DMS153 treated with DMSO at 0.1 percent for 48 hours (cell line): ENCODE data around the gene MRGPRF.
"Not testable (repeated sequence)": the region's sequence is repeated elsewhere in the genome, so short reads cannot be mapped to it uniquely, and the experiment has no call there.

Source experiments
- DNase-seq: peaks from one replicate; lab custom pipeline; 2025; ENCODE audit not compliant: unreplicated experiment; lab: John Stamatoyannopoulos, UW

Gene MRGPRF

DNA sequence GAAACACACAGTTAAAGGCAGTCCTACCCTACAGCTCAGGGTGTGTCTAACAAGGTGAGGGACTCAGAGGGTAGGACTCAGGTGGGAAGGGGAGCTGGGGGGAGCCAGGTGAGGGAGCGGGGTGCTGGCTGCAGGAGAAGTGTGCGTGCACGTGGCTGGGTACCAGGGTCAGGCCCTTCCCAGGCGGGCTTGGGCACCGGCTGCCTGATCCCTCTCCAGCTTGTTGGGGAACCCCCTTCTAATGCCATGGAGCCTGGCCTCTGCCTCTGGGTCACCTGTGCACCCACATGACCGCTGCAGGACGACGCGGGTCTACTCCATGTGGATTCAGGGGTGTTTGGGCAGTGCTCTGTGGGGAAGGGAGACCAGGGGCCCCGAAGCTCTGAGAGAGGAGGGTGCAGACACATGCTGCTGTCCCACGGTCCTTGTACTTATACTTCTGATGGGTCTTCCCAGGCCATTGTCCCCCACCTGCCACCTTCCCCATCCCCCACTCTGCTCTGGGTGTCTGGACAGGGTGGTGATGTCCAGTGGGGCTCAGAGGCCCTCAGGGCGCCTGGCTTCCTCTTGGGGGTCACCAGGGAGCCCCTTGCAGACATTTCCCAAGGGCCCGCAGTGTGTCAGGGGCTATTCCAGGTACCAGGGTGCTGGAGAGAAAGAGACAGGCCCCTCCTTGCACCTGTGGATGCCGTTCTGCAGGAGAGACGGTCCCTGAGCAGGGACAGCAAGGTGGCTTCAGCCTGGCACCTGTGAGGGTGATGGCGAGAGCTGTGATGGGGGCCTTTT, 21.9 kb downstream of the MRGPRF start:
- DNase-seq: no peak

GRCh38 chr11:68989936-68990606, 23.0 kb downstream of the MRGPRF start:
- DNase-seq: no peak

GRCh38 chr11:68988491-68988890, 24.6 kb downstream of the MRGPRF start:
- DNase-seq: no peak

DNA sequence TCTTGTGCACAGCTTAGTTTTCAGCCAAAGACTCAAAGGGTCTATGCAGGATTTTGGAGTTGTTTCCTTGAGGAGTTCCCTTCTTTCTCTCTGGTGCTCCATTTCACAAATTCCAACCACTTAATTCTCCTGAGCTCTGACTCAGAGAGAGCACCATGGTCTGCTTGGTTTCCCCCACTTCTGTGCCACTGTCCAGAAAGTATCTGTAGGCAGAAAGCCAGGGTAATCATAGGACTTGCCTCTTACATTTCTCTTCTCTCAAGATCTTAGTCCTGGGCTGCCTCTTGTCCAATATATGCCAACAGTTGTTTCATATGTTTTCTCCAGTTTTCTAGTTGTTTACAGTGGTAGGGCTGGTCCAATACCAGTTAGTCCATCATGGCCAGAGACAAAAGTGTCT, 25.8 kb downstream of the MRGPRF start:
- no peak for DNase-seq

GRCh38 chr11:68983801-68984200, 29.2 kb downstream of the MRGPRF start:
- no peak for DNase-seq

DNA sequence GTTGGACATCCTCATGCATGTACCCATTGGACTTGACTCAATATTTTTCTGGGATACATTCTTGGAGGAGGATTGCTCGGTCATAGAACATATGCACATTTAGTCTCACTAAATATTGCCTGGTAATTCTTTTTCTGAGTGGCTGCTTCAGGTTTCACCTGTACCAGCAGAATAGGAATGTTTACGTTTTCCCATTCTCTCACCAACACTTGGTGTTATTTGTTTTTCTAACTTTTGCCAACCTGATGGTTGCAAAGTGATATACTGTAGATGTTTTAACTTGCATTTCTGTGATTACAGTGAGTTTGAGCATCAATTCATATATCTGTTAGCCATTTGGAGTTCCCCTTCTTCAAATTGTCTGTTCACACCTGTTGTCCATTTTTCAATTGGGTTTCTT, 30.9 kb downstream of the MRGPRF start:
- no peak for DNase-seq

GRCh38 chr11:68980776-68981065, 32.3 kb downstream of the MRGPRF start, which contains the start of gene MRGPRD:
Gene MRGPRD (minus strand): TSS chr11:68980986. CDS start chr11:68980986, 0 bp downstream.
- DNase-seq: no peak

GRCh38 chr11:68979931-68980775, 32.9 kb downstream of the MRGPRF start:
- DNase-seq: no peak

DNA sequence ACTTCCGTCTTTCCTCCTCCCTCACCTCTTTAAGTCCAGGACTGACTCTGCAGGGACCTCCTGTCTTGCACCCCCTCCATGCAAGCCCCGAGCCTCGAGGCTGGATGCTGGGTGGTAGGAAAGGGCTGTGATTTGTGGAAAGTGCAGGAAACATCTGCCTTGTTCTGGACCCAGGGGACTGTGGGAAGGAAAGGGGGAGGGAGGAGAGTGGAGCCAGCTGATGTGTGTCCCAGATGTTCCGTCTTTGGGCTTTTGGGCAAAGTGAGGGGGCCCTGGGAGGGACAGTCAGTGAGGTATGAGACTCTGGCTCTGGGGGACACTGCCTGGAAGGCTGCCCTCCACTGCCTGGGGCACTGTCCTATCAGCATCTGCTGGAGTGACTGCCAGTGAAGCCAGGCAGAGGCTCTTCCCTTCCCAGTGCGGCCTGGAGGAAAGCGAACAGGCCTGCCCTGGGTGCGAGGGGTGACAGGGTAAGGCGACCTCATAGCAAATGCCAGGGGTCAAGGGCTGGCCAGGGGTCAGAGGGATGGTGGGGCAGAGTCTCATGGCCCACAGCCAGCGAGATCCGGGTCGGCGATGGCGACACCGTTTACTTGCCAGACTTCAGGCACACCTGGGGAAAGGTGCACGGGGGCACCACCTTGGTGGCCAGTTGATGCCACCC, 34.0 kb downstream of the MRGPRF start:
- DNase-seq: no peak

GRCh38 chr11:68978626-68978930, 34.5 kb downstream of the MRGPRF start:
- no peak for DNase-seq

- no peak for DNase-seq
These were observed 35.0 kb downstream of the MRGPRF start for GRCh38 chr11:68977781-68978625.

DNA sequence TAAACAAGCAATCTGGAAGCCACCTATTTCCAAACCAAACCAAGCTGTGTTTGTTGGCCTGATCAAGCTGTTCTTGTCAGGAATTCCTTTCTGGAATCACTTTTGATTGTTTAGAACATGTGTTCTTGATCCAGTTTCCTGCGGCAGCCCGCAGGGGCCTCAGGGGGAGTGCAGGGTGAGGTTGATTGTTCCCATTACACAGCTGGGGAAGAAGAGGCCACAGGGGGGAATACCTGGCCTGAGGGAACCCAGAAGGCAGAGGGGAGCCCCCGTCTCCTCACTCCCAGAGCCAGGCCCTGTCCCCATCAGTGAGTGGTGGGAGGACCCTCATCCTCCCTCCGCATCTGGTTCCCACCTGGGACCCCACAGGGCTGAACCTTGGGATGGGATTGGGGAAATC, 36.5 kb downstream of the MRGPRF start:
- no peak for DNase-seq

GRCh38 chr11:68976095-68976494, 37.0 kb downstream of the MRGPRF start:
- DNase-seq: no peak

DNA sequence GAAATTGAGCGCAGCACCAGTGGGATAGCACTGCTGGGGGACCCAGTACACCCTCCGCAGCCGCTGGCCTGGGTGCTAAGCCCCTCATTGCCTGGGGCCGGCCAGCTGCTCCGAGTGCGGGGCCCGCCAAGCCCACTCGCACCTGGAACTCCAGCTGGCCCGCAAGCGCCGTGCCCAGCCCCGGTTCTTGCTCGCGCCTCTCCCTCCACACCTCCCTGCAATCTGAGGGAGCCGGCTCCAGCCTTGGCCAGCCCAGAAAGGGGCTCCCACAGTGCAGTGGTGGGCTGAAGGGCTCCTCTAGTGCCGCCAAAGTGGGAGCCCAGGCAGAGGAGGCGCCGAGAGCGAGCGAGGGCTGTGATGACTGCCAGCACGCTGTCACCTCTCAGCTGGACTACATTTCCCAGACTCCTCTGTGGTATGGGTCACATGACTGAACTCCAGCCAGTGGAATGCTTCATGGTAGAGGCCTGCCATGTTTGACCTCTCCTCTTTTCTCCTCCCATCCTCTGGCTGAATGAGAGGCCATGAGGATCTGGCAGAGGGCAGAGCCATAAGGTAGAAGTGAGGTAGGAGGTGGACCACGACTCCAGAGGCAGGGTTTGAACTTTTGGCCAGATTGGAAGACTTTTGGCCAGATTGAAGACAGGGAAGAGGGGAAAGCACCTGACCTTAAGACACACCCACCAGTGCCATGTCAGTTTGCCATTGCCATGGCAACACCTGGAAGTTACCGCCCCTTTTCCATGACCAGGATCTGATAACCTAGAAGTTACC, 38.4 kb downstream of the MRGPRF start:
- DNase-seq: no peak

GRCh38 chr11:68973706-68974105, 39.3 kb downstream of the MRGPRF start:
- not testable (repeated sequence) for DNase-seq

GRCh38 chr11:68973219-68973618, 39.8 kb downstream of the MRGPRF start:
- DNase-seq: no peak

DNA sequence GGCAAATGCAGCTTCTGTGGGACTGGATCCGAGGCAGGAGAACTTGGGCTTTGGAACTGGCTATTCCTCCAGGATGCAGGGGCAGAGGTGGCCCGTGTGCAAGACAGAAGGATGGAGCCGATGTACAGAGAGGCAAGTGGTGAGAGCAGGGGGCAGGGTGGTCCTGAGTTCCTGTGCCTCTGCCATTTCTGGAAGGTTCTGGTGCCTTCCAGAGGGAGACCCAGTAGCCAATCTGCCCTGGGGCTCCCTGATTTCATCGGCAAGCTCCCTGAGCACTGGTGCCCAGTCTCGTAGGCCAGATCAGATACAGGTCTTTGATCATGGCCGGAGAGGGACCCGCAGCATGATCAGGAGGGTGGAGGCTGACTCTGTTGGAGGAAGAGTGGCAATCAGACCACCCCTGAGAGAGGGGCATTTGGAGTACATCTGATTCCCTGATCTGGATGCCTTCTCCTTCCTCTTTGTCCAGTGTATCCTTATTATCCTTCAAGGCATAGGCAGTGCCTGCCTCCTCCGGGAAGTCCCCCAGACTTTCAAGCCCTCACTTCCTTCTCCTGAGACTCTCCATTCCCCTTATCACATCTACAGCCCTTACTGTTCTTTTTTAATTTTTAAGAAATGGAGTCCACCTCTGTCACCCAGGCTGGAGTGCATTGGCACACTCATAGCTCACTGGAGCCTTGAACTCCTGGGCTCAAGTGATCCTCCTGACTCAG, 42.0 kb downstream of the MRGPRF start:
- no peak for DNase-seq

DNA sequence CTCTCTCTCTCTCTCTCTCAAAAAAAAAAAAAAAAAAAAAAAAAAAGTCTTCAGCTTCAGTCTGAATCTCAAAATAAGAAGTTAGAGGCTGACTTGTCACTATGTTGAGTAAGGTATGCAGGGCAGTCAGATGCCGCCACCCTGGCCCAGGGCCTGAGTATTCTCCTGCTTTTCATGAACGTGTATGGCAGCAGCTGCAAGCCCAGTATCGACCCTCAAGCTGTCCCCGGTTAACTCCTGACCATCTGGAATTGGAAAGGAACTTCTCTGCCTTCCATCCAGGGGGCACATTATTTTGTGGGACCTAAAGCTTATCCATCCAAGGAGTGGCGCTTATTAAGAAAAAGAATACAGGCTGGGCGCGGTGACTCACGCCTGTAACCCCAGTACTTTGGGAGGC, 43.7 kb downstream of the MRGPRF start:
- no peak for DNase-seq
